ENCODE results near the gene NELFB.
"Not testable (repeated sequence)": the region's sequence is repeated elsewhere in the genome, so short reads cannot be mapped to it uniquely, and the experiment has no call there.

Gene NELFB

DNA sequence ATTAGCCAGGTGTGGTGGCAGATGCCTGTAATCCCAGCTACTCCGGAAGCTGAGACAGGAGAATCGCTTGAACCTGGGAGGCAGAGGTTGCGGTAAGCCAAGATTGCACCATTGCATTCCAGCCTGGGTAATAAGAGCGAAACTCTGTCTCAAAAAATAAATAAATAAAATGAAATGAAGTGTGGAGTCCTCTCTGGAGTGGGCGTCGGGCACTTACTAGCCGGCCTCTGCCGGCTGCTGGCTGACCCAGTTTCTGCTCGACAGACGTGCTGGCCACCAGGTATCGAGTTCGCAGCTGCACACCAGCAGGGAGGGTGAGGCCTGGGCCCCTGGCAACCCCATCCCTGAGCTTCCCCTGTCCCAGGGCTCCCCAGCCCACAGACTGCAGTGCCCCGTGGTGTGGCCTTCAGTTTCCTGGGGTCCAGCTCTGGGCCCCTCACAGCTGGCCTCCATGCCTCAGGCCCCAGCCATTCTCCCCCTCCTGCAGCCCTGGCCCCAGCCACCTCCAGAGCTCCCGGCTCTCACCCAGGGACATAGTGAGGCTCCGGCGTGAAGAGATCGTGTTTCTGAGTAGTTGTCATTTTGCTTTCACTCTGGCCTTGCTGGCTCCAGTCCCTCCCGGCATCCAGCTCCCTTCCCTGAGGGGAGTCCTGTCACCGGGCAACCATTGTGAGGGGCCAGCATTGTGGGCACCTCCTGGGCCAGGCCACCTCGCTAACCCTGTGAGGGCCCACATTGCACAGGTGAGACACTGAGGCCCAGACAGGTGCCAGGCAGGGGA, 7.8 kb upstream of the NELFB start:
- no peak for DNase-seq

GRCh38 chr9:137247916-137248175, 7.3 kb upstream of the NELFB start:
- DNase-seq = no peak

- no peak for DNase-seq
Observed at GRCh38 chr9:137250329-137251193, 4.6 kb upstream of the NELFB start.

DNA sequence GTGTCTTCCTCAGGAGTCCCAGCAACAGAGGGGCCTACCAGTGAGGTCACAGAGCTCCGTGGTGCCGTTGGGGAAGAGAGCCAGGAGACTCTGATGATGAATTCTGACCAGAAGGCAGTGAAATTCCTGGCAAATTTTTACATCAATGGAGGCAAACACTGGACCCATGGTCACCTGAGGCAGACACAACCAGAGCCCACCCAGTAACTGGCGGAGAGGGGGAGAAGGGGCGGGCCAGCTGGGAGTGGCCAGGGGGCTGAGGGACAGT, 4.0 kb upstream of the NELFB start, which contains the start of gene STPG3:
TSS of gene STPG3 (plus strand) at position 93 of the 268 bp plus-strand sequence. CDS start at position 94, 1 bp downstream.
- DNase-seq = no peak

- DNase-seq = no peak
Observed at GRCh38 chr9:137251490-137252268, 3.4 kb upstream of the NELFB start.

DNA sequence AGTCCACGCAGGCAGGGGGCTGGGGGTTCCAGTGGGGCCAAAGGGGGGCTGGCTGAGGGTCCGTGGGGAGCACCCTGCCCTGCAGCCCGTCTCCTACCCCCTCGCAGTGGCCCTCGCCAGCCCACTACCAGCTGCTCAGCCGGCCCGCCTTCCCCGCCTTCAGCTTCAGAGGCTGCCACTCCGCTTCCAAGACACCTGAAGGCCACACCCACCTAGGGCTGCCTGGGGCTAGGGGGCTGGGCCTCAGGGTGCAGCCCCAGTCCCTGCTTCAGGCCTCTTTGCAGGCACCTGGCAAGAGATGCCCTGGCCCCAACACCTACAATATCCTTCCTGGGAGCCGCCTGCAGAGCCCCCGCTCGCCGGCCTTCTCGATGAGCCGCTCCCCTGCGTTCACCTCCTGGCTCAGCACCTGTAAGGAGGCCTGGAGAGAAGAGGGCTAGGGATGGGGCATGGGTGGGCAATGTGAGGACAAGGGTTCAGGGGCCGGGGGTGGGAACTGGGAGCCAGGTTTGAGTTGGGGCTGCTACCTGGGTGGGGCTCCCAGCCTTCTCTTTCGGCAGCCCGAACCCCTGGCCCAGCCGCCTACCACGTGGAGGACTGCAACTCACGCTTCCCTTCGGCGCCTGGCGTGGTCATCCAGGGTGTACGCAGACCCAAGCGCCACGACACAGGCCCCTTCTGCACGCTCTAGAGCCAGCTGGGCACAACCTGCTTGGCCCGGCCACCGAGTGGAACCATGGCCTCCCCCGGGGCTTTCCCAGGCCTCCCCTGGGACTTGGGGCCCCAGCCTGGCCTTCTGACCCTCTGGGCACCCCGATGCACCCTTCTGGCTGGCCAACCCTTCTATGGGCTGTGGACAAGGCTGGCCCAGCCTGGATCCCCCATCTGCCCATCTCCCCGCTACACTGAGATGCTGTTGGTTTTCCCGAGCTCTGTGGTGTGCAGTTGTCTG, 2.3 kb upstream of the NELFB start:
- DNase-seq = no peak

- DNase-seq = no peak
Observed at GRCh38 chr9:137253717-137254623, 1.2 kb upstream of the NELFB start.

DNA sequence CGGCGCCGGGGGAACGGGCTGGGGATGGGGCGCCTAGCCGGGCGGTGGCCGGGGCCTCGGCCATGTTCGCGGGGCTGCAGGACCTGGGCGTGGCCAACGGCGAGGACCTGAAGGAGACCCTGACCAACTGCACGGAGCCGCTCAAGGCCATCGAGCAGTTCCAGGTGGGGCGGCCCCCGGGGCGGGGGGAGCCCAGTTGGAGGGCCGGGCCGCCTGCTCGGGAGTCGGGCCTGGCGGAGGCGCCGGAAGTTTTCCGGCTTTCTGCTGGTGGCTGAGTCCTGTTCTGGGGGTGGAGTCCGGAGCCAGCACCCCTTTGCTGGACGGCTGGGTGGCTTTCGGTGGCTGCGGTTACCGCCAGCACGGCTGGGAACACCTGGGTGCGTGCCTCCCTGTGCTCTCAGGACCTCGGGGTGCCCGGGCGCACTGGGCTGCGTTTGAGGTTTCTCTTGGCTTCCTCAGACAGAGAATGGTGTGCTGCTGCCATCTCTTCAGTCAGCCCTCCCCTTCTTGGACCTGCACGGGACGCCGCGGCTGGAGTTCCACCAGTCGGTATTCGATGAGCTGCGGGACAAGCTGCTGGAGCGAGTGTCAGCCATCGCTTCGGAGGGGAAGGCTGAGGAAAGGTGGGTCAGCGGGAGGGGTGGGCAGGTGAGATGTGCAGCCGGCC, 454 bp downstream of the NELFB start:
- DNase-seq = peak in 3 of 5 experiments; percentile 12 to 38 (median 27)

DNA sequence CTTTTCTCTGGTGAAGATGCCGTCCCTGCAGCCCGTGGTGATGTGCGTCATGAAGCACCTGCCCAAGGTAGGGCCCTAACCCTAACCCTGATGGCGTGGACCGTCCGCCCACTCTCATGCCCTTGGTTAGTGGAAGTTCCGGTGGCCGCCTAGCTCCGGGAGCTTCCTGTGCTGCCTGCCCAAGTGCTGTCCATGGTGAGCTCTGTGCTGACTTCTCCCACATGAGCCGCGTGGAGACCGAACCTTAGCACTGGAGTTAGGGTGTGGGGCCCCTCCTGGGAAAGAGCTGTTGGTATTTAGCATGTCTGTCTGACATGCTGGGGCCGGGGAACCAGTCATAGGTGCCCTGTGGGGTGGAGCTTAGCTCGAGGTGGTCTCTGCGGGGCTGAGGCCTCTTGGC, 1.2 kb downstream of the NELFB start:
- no peak for DNase-seq

DNA sequence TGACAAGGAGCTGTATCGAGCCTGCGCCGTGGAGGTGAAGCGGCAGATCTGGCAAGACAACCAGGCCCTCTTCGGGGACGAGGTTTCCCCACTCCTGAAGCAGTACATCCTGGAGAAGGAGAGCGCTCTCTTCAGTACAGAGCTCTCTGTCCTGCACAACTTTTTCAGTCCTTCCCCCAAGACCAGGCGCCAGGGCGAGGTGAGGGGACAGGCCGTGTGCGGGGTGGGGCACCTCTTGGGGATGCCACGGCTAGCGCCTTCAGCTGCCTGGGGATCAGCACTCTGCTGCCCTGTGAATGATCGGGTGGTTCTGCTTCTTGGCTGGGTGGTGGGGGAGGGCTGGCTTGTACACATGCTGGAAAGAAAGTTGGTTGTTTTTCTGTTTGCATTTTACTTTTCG, 1.7 kb downstream of the NELFB start:
- DNase-seq = no peak

DNA sequence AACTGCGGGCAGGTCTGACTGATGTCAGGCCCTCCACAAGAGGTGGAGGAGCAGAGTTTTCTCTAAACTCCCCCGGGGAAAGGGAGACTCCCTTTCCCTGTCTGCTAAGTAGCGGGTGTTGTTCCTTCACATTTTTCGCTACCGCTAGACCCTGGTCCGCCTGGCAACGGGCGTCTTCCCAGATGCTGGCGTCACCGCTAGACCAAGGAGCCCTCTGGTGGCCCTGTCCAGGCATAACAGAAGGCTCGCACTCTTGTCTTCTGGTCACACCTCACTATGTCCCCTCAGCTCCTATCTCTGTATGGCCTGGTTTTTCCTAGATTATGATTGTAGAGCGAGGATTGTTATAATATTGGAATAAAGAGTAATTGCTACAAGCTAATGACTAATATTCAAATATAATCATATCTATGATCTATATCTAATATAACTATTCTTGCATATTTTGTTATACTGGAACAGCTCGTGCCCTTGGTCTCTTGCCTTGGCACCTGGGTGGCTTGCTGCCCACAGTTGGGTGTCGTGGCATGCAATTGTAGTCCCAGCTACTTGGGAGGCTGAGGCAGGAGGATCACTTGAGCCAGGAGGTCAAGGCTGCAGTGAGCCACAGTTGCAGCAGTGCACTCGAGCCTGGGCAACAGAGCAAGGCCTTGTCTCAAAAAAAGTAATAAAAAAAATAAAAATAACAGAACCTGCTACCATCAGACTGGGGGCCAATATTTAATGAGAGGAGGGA, 7.2 kb downstream of the NELFB start:
- not testable (repeated sequence) for DNase-seq

GRCh38 chr9:137262909-137263285, 7.8 kb downstream of the NELFB start:
- no peak for DNase-seq

DNA sequence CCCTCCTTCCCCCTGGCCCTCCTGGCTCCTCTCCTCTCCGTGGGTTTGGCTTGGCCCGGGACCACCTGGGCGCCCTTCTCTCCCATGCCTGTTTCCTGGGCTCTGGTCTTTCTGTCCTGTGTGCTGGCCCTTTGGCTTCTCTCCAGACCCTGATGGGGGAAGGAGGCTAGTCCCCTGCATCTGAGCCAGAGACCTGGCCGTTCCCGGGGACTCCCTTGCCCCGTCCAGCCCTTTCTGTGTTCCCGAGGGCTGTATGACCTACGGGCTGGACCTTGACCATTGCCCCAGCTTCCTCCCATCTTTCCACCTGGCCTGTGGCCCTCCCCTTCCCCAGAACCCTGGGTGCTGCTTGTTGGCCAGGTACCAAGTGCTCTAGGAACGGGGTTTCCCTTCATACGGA, 8.4 kb downstream of the NELFB start:
- DNase-seq = no peak

GRCh38 chr9:137264067-137264466, 8.9 kb downstream of the NELFB start:
- DNase-seq = no peak

DNA sequence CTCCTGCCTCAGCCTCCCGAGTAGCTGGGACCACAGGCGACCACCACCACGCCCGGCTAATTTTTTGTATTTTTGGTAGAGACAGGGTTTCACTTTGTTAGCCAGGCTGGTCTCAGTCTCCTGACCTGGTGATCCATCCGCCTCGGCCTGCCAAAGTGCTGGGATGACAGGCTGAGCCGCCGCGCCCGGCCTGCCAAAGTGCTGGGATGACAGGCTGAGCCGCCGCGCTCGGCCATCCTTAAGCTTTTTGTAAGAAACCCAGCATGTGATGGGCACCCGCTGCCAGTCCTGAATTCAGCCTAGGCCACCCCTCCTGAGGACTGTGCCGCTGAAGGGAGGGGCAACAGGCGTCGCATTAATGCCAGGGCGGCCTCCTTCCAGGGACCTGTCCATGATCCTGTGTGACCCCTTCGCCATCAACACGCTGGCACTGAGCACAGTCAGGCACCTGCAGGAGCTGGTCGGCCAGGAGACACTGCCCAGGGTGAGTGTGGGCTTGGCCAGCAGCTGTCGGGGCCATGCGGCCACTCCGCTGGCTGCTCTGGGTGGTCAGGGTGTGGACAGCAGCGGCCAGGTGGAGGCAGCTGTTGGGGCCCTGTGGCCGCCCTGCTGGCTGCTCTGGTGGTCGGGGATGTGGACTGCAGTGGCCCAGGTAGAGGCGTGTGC, 10.5 kb downstream of the NELFB start:
- no peak for DNase-seq

- DNase-seq = no peak
Observed at GRCh38 chr9:137266162-137266527, 11.0 kb downstream of the NELFB start.

DNA sequence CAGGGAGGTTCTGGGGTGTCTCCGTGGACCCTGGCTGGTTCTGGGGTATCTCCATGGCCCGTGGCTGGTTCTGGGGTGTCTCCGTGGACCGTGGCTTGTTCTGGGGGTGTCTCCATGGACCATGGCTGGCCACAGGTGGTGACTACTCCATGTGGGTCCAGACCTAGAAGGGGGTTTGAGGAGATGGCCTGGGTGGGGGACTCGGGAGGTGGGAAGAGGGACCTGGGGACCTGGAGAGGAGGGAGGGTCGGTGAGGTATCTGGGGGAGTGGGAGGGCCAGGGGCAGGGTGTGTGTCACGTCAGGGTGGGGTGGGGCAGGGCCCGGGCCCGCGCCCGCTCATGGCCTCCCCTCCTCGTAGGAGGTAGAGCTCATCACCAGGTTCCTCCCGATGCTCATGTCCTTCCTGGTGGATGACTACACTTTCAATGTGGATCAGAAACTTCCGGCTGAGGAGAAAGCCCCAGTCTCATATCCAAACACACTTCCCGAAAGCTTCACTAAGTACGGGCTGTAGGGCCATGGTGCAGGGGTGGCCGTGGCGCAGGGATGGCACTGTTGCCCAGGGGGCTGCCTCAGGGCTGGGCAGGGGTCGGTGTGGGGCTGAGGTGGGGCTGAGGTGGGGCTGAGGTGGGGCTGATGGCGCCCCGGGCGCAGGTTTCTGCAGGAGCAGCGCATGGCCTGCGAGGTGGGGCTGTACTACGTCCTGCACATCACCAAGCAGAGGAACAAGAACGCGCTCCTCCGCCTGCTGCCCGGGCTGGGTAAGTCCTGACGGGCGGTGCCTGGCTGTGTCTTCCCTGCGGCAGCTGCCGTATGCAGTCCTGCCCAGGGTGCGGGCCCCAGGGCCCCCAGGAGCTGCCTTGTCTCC, 11.7 kb downstream of the NELFB start:
- DNase-seq = no peak

DNA sequence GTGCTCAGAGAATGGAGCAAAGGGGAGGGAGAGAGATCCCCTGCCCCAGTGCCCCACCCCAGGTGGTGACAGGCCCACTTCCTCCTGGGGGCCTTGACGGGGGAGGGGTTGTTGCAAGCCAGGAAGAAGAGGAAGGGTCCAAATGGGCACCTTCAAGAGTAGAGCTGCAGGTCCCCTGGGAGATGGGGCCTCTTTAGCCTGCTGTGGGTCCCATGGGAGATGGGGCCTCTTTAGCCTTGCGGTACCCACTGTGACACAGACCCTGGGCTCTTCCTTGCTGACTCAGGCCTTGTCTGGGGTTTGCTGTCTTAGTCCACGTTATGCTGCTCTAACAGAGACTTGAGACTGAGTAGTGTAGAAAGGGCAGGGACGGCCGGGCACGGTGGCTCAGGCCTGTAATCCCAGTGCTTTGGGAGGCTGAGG, 12.8 kb downstream of the NELFB start:
- DNase-seq = no peak

Data from T-helper 2 cell (primary cell).